Endothelial cell of umbilical vein (primary cell): ENCODE results near the gene SYNJ1. TPM values are rescaled to one million over a fixed set of nuclear protein-coding genes. Genes with fewer than 3 reads are reported as not detected.
"Not testable (repeated sequence)": the region's sequence is repeated elsewhere in the genome, so short reads cannot be mapped to it uniquely, and the experiment has no call there.

Source experiments
- BruUV-seq: library from RNA; stranded (reverse); fragments of 400-500 nt; replicated peaks from 2 replicates; lab custom pipeline; 2021; lab: Mats Ljungman, UMichigan
- CTCF ChIA-PET: fragments of 300-600, 350-600 bp; sonication (Branson Sonifier 250); formaldehyde crosslinking; loops from one replicate; lab custom pipeline; 2021; ENCODE audit warnings: antibody characterized with exemption, inconsistent platforms; lab: Charles Lee
- POLR2A ChIA-PET: fragments of 300-600, 350-600 bp; sonication (Branson Sonifier 250); formaldehyde crosslinking; loops from one replicate; lab custom pipeline; 2021; ENCODE audit warnings: antibody characterized with exemption, inconsistent platforms; lab: Charles Lee
- DNase-seq: peaks from one replicate; pipeline ENCODE4 v3.0.0-alpha.2; 2011; ENCODE audit warnings: low read depth, low spot score
- FAIRE-seq: peaks from 2 replicates; lab custom pipeline; 2011; peaks lifted over from hg19 to GRCh38; lab: Jason Lieb, UNC
- H2AFZ ChIP-seq: 2 replicates; pipeline ENCODE4 v1.6.0; 2012; ENCODE audit warnings: low read depth, low read length, control low read depth, inconsistent platforms
- H3K27ac ChIP-seq: 2 replicates; pipeline ENCODE4 v1.5.1; 2011; ENCODE audit warnings: low read depth, mild to moderate bottlenecking, control low read depth, low read length, moderate library complexity; ENCODE audit not compliant: insufficient read depth
- H3K27me3 ChIP-seq, 2 experiments: 2 replicates each; pipeline versions ENCODE4 v1.6.0 to v1.6.1; 2011; ENCODE audit warnings: low read length in 2 of 2, mixed read lengths in 1 of 2; ENCODE audit not compliant: control insufficient read depth in 2 of 2, insufficient read depth in 2 of 2
- H3K36me3 ChIP-seq, 2 experiments: 2 replicates in 1 of 2; 3 replicates in 1 of 2; pipeline ENCODE4 v1.5.1; 2011; ENCODE audit warnings: low read length in 2 of 2, mild to moderate bottlenecking in 1 of 2, moderate library complexity in 1 of 2; ENCODE audit not compliant: control insufficient read depth in 2 of 2, insufficient read depth in 2 of 2; ENCODE audit errors: extremely low read depth in 1 of 2
- H3K4me1 ChIP-seq: 3 replicates; pipeline ENCODE4 v1.5.1; 2011; ENCODE audit warnings: mild to moderate bottlenecking, low read length; ENCODE audit not compliant: control insufficient read depth, insufficient read depth; ENCODE audit errors: extremely low read depth
- H3K4me2 ChIP-seq: 2 replicates; pipeline ENCODE4 v1.6.1; 2011; ENCODE audit warnings: low read length, control low read depth, mixed read lengths; ENCODE audit not compliant: insufficient read depth
- H3K4me3 ChIP-seq, 3 experiments: fragments of 200-600 bp in 1 of 3; sonication (generic), shearing (Covaris generic) in 1 of 3; replicated peaks in 1 of 3; 2 replicates each; pipeline ENCODE4 v1.5.1; 2011 to 2016; ENCODE audit warnings: control low read depth in 3 of 3, low read length in 3 of 3, mild to moderate bottlenecking in 2 of 3, inconsistent platforms in 1 of 3, low read depth in 1 of 3, moderate library complexity in 1 of 3; ENCODE audit not compliant: insufficient read depth in 1 of 3
- H3K79me2 ChIP-seq: 2 replicates; pipeline ENCODE4 v1.6.0; 2012; ENCODE audit warnings: low read length, inconsistent platforms; ENCODE audit not compliant: control insufficient read depth, insufficient read depth
- H3K9ac ChIP-seq: replicated peaks from 2 replicates; pipeline ENCODE3; 2011; ENCODE audit warnings: low read length, control low read depth; ENCODE audit not compliant: insufficient read depth; ENCODE audit errors: extremely low read depth
- H3K9me1 ChIP-seq: replicated peaks from 3 replicates; pipeline ENCODE4 v1.6.0; 2011; ENCODE audit warnings: mild to moderate bottlenecking, low read length; ENCODE audit not compliant: control insufficient read depth, insufficient read depth; ENCODE audit errors: extremely low read depth
- H3K9me3 ChIP-seq: replicated peaks from 2 replicates; pipeline ENCODE4 v1.5.1; 2012; ENCODE audit warnings: low read length, inconsistent platforms; ENCODE audit not compliant: control insufficient read depth, insufficient read depth
- H4K20me1 ChIP-seq: replicated peaks from 2 replicates; pipeline ENCODE3; 2011; ENCODE audit warnings: mild to moderate bottlenecking, low read length; ENCODE audit not compliant: control insufficient read depth, insufficient read depth; ENCODE audit errors: extremely low read depth
- EZH2 ChIP-seq: IDR thresholded peaks from 2 replicates; pipeline ENCODE4 v1.6.1; 2012; ENCODE audit warnings: borderline replicate concordance, low read depth, mild to moderate bottlenecking, moderate library complexity, low read length, inconsistent platforms; ENCODE audit not compliant: severe bottlenecking
- FOS ChIP-seq: IDR thresholded peaks from 2 replicates; pipeline ENCODE4 v1.6.1; 2011; ENCODE audit warnings: mild to moderate bottlenecking, low read length, moderate library complexity, borderline replicate concordance; ENCODE audit not compliant: insufficient read depth
- GATA2 ChIP-seq: IDR thresholded peaks from 2 replicates; pipeline ENCODE4 v1.7.0; 2011; ENCODE audit warnings: low read depth, mild to moderate bottlenecking, moderate library complexity, mixed read lengths, low read length; ENCODE audit not compliant: insufficient read length, insufficient read depth
- JUN ChIP-seq: IDR thresholded peaks from 2 replicates; pipeline ENCODE4 v1.6.1; 2011; ENCODE audit warnings: borderline replicate concordance, low read depth; ENCODE audit not compliant: insufficient read length, insufficient read depth
- MYC ChIP-seq: IDR thresholded peaks from one replicate; pipeline ENCODE4 v1.6.1; 2011; ENCODE audit warnings: mild to moderate bottlenecking, low read depth, low read length
- POLR2A ChIP-seq: IDR thresholded peaks from 2 replicates; pipeline ENCODE4 v1.6.1; 2012; ENCODE audit warnings: low read depth, mild to moderate bottlenecking, control low read depth, low read length
- POLR2AphosphoS5 ChIP-seq: IDR thresholded peaks from 2 replicates; pipeline ENCODE4 v1.6.1; 2012; ENCODE audit warnings: low read depth, mild to moderate bottlenecking, control low read depth, low read length, moderate library complexity; ENCODE audit not compliant: insufficient read depth
- dilution Hi-C: fragments of 300-500 bp; cut with MboI; formaldehyde crosslinking; loops from one replicate; pipeline ENCODE4 v1.15.0; 2019; ENCODE audit warnings: low sequenced_read_pairs; ENCODE audit not compliant: extremely low pct_ligation_motif_present
- intact Hi-C: fragments of 100-400 bp; cut with micrococcal nuclease; formaldehyde crosslinking; loops from one replicate; pipeline ENCODE4 v1.10.0; 2022
- polyA plus RNA-seq, 4 experiments: library from polyadenylated mRNA; depleted of rRNA in 3 of 4; stranded (reverse) in 3 of 4; unstranded in 1 of 4; fragments of >200 nt; gene quantifications; 2 replicates each; pipeline versions ENCODE4 v1.2.1 to v1.2.3, GENCODE V29; 2011 to 2012; ENCODE audit warnings: missing spikeins in 1 of 4
- total RNA-seq: library from RNA; stranded (reverse); gene quantifications from 2 replicates; pipeline ENCODE4 v1.2.3, GENCODE V29; 2021
- TF ChIP-seq, protein P1 (sequence below), 2 donors: IDR thresholded peaks; 1 replicate in 1 of 2; 2 replicates in 1 of 2; pipeline ENCODE4 v1.5.1; 2011; ENCODE audit warnings: low read length in 2 of 2, mild to moderate bottlenecking in 2 of 2, moderate library complexity in 2 of 2, control low read depth in 1 of 2, inconsistent platforms in 1 of 2, low read depth in 1 of 2; ENCODE audit not compliant: insufficient read depth in 1 of 2; ENCODE audit errors: extremely low read depth in 1 of 2
- TF ChIP-seq, protein P2 (sequence below): IDR thresholded peaks from 2 replicates; pipeline ENCODE4 v1.6.1; 2011; ENCODE audit not compliant: insufficient read depth, insufficient read length

The SYNJ1 gene
- total and polyA plus RNA-seq, 2 donors (not counting 3 experiments of a cell fraction or from before 2014, with no cell fraction given), result 5.9 to 17.0 TPM

DNA sequence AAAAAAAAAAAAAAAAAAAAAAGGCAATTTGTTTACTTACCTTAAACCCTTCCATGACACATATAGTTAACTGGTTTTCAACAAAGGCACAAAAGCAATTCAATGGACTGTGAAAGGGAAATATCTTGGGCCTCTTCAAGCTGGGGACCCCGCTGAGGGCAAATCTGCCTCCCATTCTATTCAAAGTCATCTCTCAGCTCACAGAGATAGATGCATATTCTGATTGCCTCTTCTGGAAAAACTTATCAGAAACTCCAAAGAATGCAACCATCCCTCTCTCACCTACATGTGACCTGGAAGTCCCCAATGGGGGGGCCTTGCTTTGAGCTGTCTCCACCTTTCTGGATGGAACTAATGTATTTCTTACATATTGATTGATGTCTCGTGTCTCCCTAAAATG, 12.1 kb upstream of the SYNJ1 start:
- Histone ChIP-seq H3K9me3 (no peaks in the 10 kb centered on the region), H3K79me2 (no peaks in the 10 kb centered on the region), H3K4me1 (no peaks in the 10 kb centered on the region), H3K9me1 (no peaks in the 10 kb centered on the region), H3K27me3 (no peaks in the 10 kb centered on the region), H3K4me3 (no peak overlapping the region), H3K36me3 (peaks cover 2 to 31% of the 10 kb centered on the region in 2 experiments), H4K20me1 (no peaks in the 10 kb centered on the region), H2AFZ (no peak overlapping the region), H3K4me2 (no peak overlapping the region), H3K9ac (no peak overlapping the region), H3K27ac (no peak overlapping the region)
- DNase-seq (no peak), FAIRE-seq (no peak)
- ChIA-PET CTCF (interaction anchor here (0.9 kb wide), 1 partner anchor 87 kb away, joined by 3 read pairs; no protein-coding TSS in a partner anchor), POLR2A (interaction anchor here (0.6 to 0.7 kb wide), 2 partner anchors 91 to 329 kb away, joined by 3 read pairs; no protein-coding TSS in a partner anchor)
- dilution Hi-C loops, result no loop called here
- TF ChIP-seq, protein P1, sequence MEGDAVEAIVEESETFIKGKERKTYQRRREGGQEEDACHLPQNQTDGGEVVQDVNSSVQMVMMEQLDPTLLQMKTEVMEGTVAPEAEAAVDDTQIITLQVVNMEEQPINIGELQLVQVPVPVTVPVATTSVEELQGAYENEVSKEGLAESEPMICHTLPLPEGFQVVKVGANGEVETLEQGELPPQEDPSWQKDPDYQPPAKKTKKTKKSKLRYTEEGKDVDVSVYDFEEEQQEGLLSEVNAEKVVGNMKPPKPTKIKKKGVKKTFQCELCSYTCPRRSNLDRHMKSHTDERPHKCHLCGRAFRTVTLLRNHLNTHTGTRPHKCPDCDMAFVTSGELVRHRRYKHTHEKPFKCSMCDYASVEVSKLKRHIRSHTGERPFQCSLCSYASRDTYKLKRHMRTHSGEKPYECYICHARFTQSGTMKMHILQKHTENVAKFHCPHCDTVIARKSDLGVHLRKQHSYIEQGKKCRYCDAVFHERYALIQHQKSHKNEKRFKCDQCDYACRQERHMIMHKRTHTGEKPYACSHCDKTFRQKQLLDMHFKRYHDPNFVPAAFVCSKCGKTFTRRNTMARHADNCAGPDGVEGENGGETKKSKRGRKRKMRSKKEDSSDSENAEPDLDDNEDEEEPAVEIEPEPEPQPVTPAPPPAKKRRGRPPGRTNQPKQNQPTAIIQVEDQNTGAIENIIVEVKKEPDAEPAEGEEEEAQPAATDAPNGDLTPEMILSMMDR (IDR thresholded peaks at IDR 0.05; ENCODE audit: extremely low read depth in 1 of 2, insufficient read depth in 1 of 2, low read depth in 1 of 2, low read length in 2 of 2), result no peak
- TF ChIP-seq, protein P2, sequence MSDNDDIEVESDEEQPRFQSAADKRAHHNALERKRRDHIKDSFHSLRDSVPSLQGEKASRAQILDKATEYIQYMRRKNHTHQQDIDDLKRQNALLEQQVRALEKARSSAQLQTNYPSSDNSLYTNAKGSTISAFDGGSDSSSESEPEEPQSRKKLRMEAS, result no peak
- TF ChIP-seq EZH2, result no peak
- no peak for TF ChIP-seq MYC
- no peak for TF ChIP-seq FOS
- TF ChIP-seq GATA2, result no peak
- TF ChIP-seq POLR2AphosphoS5, result no peak
- TF ChIP-seq JUN, result no peak
- TF ChIP-seq POLR2A, result no peak
- BruUV-seq, result no TSS peak
- intact Hi-C loops, result loop anchor here (5.0 kb wide), 1 partner anchor 88 kb away; no protein-coding TSS in a partner anchor

DNA sequence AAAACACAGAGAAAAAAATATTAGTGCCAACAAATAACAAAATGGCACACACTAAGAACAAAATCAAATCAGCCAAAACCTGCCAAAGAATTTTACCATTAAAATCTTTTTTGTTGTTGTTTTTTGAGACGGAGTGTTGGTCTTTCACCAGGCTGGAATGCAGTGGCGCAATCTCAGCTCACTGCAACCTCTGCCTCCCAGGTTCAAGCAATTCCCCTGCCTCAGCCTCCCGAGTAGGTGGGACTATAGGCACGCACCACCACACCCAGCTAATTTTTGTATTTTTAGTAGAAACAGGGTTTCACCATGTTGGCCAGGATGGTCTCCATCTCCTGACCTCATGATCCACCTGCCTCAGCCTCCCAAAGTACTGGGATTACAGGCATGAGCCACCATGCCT, 8.3 kb upstream of the SYNJ1 start:
- H3K36me3 ChIP-seq, result peaks cover 3 to 15% of the 10 kb centered on the region in 2 experiments
- CTCF ChIA-PET, result interaction anchor here (1.2 to 1.5 kb wide), 2 partner anchors 11 to 22 kb away, joined by 3 to 4 read pairs; no protein-coding TSS in a partner anchor
- H4K20me1 ChIP-seq, H3K4me3 ChIP-seq, dilution Hi-C loops, H3K9me1 ChIP-seq, H3K4me1 ChIP-seq, DNase-seq, H3K9ac ChIP-seq, H3K4me2 ChIP-seq, intact Hi-C loops, H3K27me3 ChIP-seq, H2AFZ ChIP-seq, H3K9me3 ChIP-seq, H3K79me2 ChIP-seq, H3K27ac ChIP-seq, POLR2A ChIA-PET, BruUV-seq, FAIRE-seq: not testable (repeated sequence)
